ENCODE measurements around the gene PTPRN2. TPM values are rescaled to one million over a fixed set of nuclear protein-coding genes. Genes with fewer than 3 reads are reported as not detected.
A peak's percentile ranks its signal among the peaks of the same experiment; 100 is the strongest.

Gene PTPRN2
- total RNA-seq, 1 experiment from 2014 or later, result 4.4 TPM

- peak; percentile 59 for DNase-seq (ENCODE audit: low spot score)
Measured at GRCh38 chr7:158097453-158098124, 490.0 kb downstream of the PTPRN2 start.

DNA sequence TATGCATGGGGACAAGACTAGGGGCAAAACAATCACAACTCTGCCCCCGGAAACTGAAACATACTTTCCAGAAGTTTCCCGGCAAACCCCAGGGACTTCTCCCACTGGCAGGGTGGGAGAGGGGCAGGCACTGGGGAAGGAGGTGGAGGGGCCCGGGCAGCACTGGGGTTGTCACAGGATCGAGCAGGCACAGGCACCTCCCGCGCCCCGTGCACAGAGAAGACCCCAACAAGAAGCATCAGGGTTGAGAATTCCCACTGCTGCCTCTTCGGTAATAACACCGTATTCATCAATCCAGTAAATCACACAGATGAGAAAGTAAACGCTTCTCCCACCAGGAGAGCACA, 490.5 kb downstream of the PTPRN2 start:
- DNase-seq (ENCODE audit: low spot score), result no peak

GRCh38 chr7:158096582-158096981, 491.0 kb downstream of the PTPRN2 start:
- DNase-seq (ENCODE audit: low spot score), result no peak

- DNase-seq (ENCODE audit: low spot score), result no peak
Measured at GRCh38 chr7:158094671-158095226, 492.9 kb downstream of the PTPRN2 start.

DNA sequence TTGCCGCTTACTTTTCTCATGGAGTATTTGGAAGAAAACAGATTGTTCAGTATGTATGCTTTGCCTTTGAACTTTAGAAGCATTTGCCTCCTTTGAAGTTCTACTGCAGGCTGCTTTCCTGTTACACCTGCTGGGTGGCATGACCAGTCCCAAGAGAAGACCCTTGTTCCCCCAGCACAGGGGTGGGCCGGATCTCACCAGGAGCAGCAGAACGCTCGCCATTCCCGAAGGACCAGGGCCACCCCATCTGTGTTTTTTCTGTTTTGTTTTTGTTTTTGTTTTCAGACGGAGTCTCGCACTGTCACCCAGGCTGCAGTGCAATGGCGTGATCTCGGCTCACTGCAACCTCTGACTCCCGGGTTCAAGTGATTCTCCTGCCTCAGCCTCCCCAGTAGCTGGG, 493.6 kb downstream of the PTPRN2 start:
- no peak for DNase-seq (ENCODE audit: low spot score)

- no peak for DNase-seq (ENCODE audit: low spot score)
Measured at GRCh38 chr7:158093156-158093796, 494.3 kb downstream of the PTPRN2 start.

GRCh38 chr7:158087196-158087595, 500.4 kb downstream of the PTPRN2 start:
- DNase-seq (ENCODE audit: low spot score), result no peak

DNA sequence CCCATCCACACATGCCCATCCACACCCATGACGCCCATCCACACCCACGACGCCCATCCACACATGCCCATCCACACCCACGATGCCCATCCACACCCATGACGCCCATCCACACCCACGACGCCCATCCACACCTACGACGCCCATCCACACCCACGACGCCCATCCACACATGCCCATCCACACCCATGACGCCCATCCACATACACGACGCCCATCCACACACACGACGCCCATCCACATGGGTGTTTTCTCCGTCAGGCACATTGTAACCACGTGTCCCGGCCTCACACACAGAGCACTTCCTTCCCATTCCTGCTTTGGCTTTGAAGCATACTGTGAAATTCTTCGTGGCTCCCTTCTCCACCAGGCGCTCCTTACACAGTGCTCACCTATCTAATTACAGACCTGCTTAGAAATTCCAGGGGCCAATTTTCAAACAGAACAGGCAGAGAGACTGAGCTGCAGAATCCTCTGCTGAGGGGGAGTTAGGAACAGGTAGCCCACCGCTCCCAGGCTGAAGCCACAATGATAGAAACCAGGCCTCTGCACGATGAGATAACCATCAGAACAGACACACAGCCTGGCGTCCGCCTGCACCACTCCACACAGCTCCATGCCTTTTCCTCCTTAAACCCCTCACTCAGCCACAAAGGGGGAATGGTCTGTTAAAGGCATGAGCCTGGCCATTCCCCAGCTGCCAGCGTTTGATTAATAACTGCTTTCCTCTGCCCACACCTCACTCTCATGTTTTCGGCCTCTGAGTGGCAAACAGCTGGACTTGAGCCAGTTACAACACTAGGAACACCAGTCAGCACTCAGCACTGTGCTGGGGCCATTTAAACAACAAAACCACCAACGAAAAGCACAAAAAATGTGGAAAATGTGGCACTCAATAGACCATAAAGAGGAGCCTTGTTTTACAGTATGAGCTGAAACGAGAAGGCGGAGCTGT, 501.6 kb downstream of the PTPRN2 start:
- no peak for DNase-seq (ENCODE audit: low spot score)

DNA sequence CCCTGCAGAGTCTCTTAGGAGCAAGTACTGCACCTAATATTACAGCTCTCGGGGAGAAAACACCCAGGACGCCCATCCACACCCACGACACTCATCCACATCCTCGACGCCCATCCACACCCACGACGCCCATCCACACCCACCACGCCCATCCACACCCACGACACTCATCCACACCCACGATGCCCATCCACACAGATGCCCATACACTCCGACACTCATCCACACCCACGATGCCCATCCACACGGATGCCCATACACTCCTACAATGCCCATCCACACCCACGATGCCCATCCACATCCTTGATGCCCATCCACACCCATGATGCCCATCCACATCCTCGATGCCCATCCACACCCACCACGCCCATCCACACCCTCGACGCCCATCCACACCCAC, 503.1 kb downstream of the PTPRN2 start:
- DNase-seq (ENCODE audit: low spot score), result no peak

- no peak for DNase-seq (ENCODE audit: low spot score)
Measured at GRCh38 chr7:158083526-158084310, 503.9 kb downstream of the PTPRN2 start.

DNA sequence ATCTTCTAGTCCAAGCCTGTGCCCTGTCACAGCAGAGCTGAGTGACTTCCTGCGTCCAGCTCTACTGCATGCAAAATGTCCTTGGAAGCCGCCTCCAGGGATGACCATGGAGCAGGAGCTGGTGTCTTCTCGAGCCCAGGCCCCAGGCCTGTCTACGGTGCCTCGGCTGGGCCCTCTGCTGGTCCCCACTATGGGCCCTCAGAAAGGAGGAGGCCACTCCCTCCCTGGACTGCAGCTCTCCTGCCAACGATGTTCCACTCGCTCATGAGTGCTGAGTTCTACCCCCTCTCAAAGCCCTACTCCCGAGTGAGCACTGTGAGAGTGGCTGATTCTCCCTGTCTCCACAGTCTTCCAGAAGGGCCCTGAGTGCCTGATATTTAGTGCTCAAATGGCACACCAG, 504.9 kb downstream of the PTPRN2 start:
- no peak for DNase-seq (ENCODE audit: low spot score)

DNA sequence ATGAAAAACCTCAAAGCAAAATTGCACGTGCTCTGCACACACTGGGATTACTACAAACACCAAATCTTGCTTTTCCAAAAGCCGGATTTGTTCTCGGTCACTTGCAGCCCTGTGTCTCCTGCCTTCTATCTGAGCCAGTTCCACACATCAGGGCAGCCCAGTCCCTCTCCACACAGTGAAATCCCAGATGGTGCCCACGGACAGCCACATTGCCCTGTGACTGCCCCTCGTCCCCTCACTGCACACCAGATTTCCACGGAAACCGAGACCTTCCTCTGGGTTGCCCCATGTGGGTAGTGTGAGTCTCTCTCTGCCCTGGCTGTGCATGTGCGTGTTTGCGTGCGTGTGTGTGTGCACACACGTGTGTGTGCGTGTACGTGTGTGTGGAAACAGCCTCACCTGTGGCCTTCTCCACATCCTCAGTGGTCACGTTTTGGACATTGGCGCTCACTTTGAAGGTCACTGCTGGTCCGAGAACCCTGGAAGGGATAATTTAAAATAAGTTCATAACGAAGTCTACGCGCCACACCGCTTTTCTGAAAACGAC, 506.7 kb downstream of the PTPRN2 start:
- no peak for DNase-seq (ENCODE audit: low spot score)

DNA sequence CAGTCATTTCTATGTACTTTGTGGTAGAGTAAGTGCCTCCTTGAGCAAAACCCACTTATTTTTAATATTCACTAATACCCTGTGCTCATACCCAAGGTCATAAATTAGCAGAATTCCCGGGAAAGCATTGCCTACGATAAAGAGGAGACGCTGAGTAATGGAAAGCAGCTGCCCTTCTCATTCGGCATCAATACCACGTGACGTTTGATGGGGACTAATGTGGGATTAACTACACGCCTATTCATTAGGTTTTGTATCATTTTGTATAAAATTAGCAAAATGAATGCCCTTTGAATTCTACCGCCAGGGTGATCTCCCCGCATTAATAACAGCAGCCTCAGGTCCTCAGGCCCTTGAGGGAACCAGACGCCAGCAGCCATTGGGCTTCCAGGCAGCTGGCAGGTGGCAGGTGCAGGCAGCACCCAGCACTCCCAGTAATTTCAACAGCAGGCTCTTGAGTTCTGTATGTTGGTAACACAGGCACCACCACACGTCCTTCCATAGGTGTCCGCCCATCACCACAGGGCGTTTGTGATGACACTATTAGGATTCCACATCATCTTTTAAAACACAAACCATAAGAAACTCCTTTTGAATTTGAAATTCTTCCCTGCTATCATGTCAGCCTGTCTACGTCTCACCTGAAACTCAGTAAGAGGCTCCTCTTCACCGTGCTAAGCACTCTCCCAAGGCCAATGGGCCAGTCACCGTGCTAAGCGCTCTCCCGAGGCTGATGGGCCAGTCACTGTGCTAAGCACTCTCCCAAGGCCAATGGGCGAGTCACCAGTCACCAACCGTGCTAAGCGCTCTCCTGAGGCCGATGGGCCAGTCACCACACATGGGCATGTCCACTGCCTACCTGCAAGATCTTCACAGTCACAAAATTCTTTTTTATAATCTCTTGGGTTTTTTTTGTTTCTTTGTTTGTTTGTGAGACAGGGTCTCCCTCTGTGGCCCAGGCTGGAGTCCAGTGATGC, 509.4 kb downstream of the PTPRN2 start:
- DNase-seq (ENCODE audit: low spot score), result no peak

DNA sequence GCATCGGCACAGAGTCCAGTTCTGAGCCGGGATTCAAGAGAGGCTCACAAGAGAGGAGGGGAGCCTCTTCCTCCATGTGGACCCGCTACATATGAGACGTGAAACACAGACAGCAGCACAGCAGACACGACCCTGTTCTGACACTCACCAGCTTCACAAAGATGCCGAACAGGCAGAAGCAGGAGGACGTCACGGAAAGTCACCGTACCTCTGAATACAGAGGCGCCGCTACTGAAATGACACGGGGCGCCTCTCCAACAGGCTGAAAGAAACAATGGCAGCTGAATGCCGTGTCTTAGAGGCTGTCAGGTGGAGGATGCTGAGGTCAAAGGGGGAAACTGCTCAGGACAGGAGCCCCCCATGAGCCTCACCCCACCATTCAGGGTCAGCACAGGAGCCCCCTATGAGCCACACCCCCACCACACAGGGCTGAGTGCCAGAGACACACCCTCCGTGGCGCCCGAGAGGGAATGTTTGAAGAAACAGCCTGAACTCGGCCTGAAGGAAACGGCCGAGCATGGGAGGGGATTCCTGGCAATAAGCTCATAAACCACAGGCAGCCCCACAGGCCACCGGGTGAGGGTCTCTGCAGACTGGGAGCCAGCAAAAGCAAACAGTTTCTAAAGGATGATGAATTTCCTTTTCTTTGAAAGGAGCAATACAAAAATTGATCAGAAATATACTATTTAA, 510.3 kb downstream of the PTPRN2 start:
- no peak for DNase-seq (ENCODE audit: low spot score)

DNA sequence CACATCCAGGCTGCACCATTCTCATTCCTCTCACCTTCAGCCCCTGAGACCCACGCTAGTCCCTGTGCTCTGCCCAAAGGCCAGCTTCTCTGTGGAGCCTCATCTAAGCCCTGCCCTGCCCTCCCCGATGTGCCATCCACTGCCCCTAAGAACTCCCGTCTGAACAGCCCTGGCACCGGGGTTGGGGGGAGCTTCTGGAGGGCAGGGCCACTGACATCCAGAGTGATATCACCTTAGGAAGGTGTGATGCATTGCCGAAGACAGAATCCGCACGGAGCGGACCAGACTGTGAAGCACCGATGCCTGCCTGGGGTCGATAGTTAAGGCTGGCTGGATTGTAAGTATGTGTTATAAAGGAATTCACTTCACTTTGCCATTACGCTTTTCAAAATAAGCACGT, 511.0 kb downstream of the PTPRN2 start:
- no peak for DNase-seq (ENCODE audit: low spot score)

- DNase-seq (ENCODE audit: low spot score), result no peak
Measured at GRCh38 chr7:158076215-158076614, 511.4 kb downstream of the PTPRN2 start.

- DNase-seq (ENCODE audit: low spot score), result no peak
Measured at GRCh38 chr7:158075633-158076001, 512.0 kb downstream of the PTPRN2 start.

GRCh38 chr7:158074896-158075632, 512.6 kb downstream of the PTPRN2 start:
- DNase-seq (ENCODE audit: low spot score), result no peak
